PC-9 (cell line): ENCODE measurements around the gene ELP6.

Experiments
- CTCF ChIP-seq: fragments of 200-600 bp; sonication (generic); conservative IDR thresholded peaks from 2 replicates; pipeline ENCODE4 v1.6.1; 2017; ENCODE audit warnings: mixed run types, antibody characterized with exemption, mild to moderate bottlenecking, moderate library complexity
- EZH2 ChIP-seq: fragments of 200-600 bp; sonication (generic); IDR thresholded peaks from 2 replicates; pipeline ENCODE4 v1.8.0; 2017; ENCODE audit warnings: antibody characterized with exemption, low read depth

GRCh38 chr3:47515864-47516319, 2.4 kb upstream of the ELP6 start:
- TF ChIP-seq EZH2, result no peak
- no peak for TF ChIP-seq CTCF
